Measurements from ENCODE around the gene SFXN2.
"Not testable (repeated sequence)": the region's sequence is repeated elsewhere in the genome, so short reads cannot be mapped to it uniquely, and the experiment has no call there.

Gene SFXN2

GRCh38 chr10:102681696-102682095 lies 32.7 kb upstream of the SFXN2 start:
- no peak for DNase-seq

GRCh38 chr10:102682416-102682815 lies 32.0 kb upstream of the SFXN2 start:
- no peak for DNase-seq

GRCh38 chr10:102682981-102683380 lies 31.5 kb upstream of the SFXN2 start:
- DNase-seq = no peak

- no peak for DNase-seq
These were observed 30.7 kb upstream of the SFXN2 start for GRCh38 chr10:102683736-102684135.

GRCh38 chr10:102691285-102692066 lies 23.0 kb upstream of the SFXN2 start:
- no peak for DNase-seq

DNA sequence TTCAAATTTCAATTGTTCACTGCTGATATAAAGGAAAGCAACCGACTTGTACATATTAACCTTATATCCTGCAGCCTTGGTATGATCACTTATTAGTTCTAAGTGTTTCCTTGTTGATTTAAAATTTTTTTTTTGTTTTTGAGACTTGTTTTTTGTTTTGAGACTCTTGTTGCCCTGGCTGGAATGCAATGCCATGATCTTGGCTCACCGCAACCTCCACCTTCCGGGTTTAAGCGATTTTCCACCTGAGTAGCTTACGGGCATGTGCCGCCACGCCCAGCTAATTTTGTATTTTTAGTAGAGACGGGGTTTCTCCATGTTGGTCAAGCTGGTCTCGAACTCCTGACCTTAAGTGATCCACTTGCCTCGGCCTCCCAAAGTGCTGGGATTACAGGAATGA lies 19.0 kb upstream of the SFXN2 start:
- not testable (repeated sequence) for DNase-seq

DNA sequence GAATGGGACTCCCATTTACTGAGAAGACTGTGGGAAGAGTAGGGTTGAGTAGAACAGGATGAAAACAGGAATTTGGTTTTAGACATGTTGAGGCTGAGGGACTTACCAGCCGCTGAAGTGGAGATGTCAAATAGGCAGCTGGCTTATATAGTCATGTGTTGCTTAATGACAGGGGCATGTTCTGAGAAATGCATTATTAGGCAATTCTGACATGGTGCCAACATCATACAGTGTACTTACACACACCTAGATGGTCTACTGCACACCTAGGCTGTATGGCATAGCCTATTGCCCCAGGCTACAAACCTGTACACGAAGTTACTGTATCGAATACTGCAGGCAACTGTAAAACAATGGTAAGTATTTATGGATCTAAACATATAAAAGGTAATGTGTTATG lies 17.7 kb upstream of the SFXN2 start:
- no peak for DNase-seq

- DNase-seq = no peak
These were observed 15.5 kb upstream of the SFXN2 start for GRCh38 chr10:102698894-102699293.

- DNase-seq = peak; percentile 52
These were observed 13.2 kb upstream of the SFXN2 start for GRCh38 chr10:102701272-102701671.

DNA sequence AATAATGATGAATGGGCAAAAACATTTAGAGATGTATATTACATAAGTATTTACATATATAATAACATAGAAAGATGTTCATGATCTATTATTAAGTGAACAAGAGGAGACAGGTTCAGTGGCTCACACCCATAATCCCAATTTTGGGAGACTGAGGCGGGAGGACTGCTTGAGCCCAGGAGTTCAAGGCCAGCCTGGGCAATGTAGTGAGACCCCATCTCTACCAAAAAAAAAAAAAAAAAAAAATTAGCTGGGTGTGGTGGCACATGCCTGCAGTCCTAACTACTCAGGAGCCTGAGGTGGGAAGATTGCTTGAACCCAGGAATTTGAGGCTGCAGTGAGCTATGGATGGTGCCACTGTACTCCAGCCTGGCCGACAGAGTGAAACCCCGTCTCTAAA lies 12.6 kb upstream of the SFXN2 start:
- no peak for DNase-seq

GRCh38 chr10:102702742-102703141 lies 11.7 kb upstream of the SFXN2 start:
- no peak for DNase-seq

DNA sequence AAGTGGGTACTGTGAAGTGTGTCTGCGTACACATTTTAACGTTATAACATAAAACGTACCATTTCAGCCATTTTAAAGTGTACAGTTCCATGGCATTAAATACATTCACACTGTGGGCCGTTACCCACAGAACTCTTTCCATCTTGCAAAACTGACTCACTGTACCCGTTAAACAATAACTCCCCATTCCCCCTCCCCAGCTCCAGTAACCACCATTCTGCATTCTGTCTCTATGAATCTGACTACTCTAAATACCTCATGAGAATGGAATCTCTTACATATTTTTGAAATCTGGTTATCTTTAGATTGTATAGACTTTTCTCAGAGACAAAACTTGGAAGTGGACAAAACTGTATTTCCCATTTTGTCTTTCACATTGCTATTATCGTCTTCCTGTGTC lies 9.5 kb upstream of the SFXN2 start:
- peak; percentile 84 for DNase-seq

DNA sequence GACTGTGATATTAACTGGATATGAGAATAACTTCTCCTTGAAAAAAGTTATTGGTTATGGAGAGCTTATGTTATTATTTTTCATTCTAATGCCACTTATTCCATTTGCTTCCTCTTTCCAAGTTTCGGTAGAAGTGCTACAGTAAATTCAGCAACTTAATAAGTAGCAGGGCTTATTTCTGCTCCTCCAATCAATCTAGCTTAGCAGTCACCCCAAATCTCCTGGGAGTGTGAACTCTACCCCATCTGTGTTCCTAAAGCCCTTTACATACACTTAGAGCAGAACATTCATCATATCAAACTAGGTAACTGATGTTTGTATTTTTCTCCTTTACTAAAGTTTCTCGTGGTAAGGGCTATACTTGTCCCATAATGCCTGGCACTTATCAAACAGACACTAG lies 8.9 kb upstream of the SFXN2 start:
- DNase-seq = no peak

DNA sequence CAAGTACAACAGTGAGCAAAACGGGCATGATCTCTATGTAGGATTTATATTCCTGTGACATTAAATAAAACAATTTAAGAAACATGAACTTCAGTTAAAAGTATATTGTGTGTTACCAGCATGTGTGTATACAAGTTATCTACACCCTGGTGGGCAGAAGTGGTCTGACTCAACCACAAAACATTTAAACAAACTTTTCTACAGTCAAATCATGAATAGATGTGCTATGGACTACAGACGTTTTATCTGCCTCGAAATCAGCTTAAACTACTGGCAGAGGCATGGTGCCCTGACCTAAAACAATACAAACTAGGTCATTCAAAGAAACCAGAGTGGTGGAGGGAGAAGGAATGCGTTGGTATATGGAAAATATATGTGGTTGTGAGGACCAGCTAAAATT lies 3.8 kb upstream of the SFXN2 start:
- DNase-seq = peak; percentile 78

GRCh38 chr10:102712089-102712488 lies 2.3 kb upstream of the SFXN2 start:
- no peak for DNase-seq

DNA sequence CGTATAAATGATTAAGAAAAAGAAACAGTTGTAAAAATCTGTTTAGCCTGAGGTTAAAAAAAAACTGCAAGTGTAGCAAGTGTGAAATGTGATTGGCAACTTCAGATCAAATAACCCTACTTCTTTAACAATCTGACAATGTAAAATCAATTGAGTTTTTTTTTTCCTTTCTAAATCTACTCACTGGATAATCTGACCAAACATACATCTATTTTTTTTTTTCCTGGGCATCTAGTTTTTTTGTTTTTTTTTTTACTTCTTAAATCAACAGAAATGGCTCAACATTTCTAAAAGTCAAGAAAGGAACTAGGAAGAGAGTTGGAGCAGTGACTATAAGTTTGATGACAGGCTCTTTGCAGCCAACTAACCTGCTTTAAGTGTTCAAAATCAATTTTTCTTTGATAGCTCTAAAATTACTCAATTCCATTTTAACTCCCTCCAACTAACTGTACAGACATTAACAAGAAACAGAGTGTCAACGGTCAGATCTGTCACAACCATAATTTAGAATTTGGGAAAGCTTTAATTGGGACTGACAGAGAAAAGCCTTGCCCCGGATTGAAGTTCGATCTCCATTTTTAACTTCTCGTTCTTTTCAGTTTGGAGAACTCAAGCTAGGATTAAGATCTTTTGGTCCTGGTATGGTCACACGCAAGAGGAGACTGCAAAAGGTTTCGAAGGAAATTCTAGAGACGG lies 1.4 kb upstream of the SFXN2 start:
- DNase-seq = no peak

DNA sequence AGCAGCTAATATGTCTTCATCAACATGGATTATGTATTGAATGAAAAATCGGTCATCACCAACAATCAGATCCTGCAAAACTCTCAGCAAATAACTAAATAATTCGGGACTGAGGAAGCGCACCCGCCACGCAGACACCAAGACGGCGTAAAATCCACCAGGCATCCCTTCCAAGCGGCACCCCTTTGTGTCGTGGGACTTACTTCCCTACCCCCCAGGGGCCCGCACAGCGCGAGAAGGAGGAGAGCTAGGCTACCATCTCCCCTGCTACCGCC lies 960 bp upstream of the SFXN2 start:
- DNase-seq = no peak

- peak; percentile 99 for DNase-seq
These were observed 419 bp upstream of the SFXN2 start, which contains the start of gene ARL3 for GRCh38 chr10:102713814-102714620. ARL3 (minus strand) TSS chr10:102714397; CDS start chr10:102714275, 122 bp downstream.

GRCh38 chr10:102715880-102716279 lies 1.4 kb downstream of the SFXN2 start:
- no peak for DNase-seq

DNA sequence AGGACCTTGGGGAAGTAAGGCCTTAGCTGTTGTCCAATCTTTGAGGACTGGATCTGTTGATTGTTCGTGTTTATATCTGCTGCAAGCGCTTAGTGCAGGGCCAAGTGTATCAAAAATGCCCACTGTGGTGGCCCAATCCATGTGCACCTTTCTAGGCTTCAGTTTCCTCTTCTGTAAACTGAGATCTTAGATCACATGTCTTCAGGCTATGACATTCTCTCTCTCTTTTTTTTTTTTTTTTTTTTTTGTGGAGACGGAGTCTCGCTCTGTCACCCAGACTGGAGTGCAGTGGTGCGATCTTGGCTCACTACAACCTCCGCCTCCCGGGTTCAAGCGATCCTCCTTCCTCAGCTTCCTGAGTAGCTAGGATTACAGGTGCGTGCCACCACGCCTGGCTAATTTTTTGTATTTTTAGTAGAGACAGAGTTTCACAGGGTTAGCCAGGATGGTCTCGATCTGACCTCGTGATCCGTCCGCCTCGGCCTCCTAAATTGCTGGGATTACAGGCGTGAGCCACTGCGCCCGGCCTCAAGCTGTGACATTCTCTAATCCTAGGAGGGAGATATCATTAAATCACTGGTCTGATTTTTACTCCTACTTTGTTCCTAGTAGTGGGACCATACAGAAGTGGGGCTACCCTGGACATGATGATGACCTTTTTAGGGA lies 2.6 kb downstream of the SFXN2 start:
- DNase-seq = not testable (repeated sequence)

- no peak for DNase-seq
These were observed 3.8 kb downstream of the SFXN2 start for GRCh38 chr10:102718220-102718619.

DNA sequence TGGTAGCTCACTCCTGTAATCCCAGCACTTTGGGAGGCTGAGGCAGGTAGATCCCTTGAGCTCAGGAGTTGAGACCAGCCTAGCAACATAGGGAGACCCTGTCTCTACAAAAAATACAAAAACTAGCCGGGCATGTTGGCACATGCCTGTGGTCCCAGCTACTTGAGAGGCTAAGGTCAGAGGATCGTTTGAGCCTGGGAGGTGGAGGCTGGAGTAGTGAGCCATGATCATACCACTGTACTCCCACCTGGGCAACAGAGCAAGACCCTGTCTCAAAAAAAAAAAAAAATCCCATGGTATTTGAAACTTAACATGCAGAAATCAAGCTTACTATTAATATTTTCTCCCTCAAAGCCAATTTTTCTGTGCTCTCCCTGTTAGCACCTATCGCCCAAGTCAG lies 5.9 kb downstream of the SFXN2 start:
- DNase-seq = no peak

GRCh38 chr10:102720775-102721301 lies 6.4 kb downstream of the SFXN2 start:
- no peak for DNase-seq
